ENCODE data around the gene SPG11. TPM values are rescaled to one million over a fixed set of nuclear protein-coding genes. Genes with fewer than 3 reads are reported as not detected.

SPG11 gene
- total and polyA plus RNA-seq, 4 donors = 39.2 to 119 (median 64.3) TPM

DNA sequence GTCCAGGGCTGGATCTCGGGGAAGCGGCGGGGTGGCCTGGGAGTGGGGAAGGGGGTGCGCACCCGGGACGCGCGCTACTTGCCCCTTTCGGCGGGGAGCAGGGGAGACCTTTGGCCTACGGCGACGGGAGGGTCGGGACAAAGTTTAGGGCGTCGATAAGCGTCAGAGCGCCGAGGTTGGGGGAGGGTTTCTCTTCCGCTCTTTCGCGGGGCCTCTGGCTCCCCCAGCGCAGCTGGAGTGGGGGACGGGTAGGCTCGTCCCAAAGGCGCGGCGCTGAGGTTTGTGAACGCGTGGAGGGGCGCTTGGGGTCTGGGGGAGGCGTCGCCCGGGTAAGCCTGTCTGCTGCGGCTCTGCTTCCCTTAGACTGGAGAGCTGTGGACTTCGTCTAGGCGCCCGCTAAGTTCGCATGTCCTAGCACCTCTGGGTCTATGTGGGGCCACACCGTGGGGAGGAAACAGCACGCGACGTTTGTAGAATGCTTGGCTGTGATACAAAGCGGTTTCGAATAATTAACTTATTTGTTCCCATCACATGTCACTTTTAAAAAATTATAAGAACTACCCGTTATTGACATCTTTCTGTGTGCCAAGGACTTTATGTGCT is 48.4 kb upstream of the SPG11 start:
- ATAC-seq (ENCODE audit: insufficient read depth, low FRiP score) (peak; percentile 21), DNase-seq (peak; percentile 70 to 77 (median 74))
- Histone ChIP-seq H3K27ac (ENCODE audit: low read depth in 1 of 2, low read length in 1 of 2) (peak overlapping the region; percentile 90 to 99), H3K9me3 (ENCODE audit: control insufficient read depth in 4 of 4, insufficient read depth in 3 of 4, low read length in 3 of 4) (no peaks in the 10 kb centered on the region), H3K4me1 (ENCODE audit: control insufficient read depth in 5 of 5, insufficient read depth in 5 of 5, low read length in 5 of 5) (peaks cover 0 to 23% (median 8%) of the 10 kb centered on the region in 5 donors), H3K9ac (ENCODE audit: insufficient read depth in 1 of 2, low read length in 2 of 2) (peak overlapping the region; percentile 92 to 99), H3K4me3 (peak overlapping the region; percentile 80), H3K36me3 (ENCODE audit: control insufficient read depth in 4 of 4, insufficient read depth in 4 of 4, low read length in 4 of 4) (peaks cover 12 to 19% (median 15%) of the 10 kb centered on the region in 4 donors), H3K27me3 (ENCODE audit: control insufficient read depth in 3 of 3, insufficient read depth in 3 of 3, low read length in 2 of 3) (no peaks in the 10 kb centered on the region)
- 0% methylated on average over 46 of the region's 46 CpGs for WGBS, 2 donors
- TF ChIP-seq, protein P1, sequence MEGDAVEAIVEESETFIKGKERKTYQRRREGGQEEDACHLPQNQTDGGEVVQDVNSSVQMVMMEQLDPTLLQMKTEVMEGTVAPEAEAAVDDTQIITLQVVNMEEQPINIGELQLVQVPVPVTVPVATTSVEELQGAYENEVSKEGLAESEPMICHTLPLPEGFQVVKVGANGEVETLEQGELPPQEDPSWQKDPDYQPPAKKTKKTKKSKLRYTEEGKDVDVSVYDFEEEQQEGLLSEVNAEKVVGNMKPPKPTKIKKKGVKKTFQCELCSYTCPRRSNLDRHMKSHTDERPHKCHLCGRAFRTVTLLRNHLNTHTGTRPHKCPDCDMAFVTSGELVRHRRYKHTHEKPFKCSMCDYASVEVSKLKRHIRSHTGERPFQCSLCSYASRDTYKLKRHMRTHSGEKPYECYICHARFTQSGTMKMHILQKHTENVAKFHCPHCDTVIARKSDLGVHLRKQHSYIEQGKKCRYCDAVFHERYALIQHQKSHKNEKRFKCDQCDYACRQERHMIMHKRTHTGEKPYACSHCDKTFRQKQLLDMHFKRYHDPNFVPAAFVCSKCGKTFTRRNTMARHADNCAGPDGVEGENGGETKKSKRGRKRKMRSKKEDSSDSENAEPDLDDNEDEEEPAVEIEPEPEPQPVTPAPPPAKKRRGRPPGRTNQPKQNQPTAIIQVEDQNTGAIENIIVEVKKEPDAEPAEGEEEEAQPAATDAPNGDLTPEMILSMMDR (IDR thresholded peaks at IDR 0.05; ENCODE audit: control extremely low read depth, extremely low read depth) = no peak

DNA sequence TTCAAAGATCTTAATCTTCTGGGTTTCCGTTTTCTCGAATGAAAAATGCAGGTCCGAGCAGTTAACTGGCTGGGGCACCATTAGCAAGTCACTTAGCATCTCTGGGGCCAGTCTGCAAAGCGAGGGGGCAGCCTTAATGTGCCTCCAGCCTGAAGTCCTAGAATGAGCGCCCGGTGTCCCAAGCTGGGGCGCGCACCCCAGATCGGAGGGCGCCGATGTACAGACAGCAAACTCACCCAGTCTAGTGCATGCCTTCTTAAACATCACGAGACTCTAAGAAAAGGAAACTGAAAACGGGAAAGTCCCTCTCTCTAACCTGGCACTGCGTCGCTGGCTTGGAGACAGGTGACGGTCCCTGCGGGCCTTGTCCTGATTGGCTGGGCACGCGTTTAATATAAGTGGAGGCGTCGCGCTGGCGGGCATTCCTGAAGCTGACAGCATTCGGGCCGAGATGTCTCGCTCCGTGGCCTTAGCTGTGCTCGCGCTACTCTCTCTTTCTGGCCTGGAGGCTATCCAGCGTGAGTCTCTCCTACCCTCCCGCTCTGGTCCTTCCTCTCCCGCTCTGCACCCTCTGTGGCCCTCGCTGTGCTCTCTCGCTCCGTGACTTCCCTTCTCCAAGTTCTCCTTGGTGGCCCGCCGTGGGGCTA is 47.8 kb upstream of the SPG11 start, which contains the start of the genes B2M and PATL2:
Gene B2M (plus strand): TSS at position 422 of the 647 bp plus-strand sequence. CDS start 30 bp downstream, at position 452.
Gene PATL2 (minus strand): TSS at position 228 of the 647 bp plus-strand sequence. CDS start 34,833 bp downstream, outside the sequence.
- 0 to 1% methylated on average over 37 of the region's 37 CpGs for WGBS, 2 donors
- Histone ChIP-seq H3K9me3 (ENCODE audit: control insufficient read depth in 4 of 4, insufficient read depth in 3 of 4, low read length in 3 of 4) (no peaks in the 10 kb centered on the region), H3K4me3 (peak within 1 kb of the TSS; percentile 80), H3K27me3 (ENCODE audit: control insufficient read depth in 3 of 3, insufficient read depth in 3 of 3, low read length in 2 of 3) (no peaks in the 10 kb centered on the region), H3K36me3 (ENCODE audit: control insufficient read depth in 4 of 4, insufficient read depth in 4 of 4, low read length in 4 of 4) (peaks cover 6 to 12% (median 9%) of the 10 kb centered on the region in 4 donors), H3K9ac (ENCODE audit: insufficient read depth in 1 of 2, low read length in 2 of 2) (peak within 1 kb of the TSS; percentile 92 to 99), H3K27ac (ENCODE audit: low read depth in 1 of 2, low read length in 1 of 2) (peak within 1 kb of the TSS; percentile 90 to 99), H3K4me1 (ENCODE audit: control insufficient read depth in 5 of 5, insufficient read depth in 5 of 5, low read length in 5 of 5) (peaks cover 0 to 20% (median 8%) of the 10 kb centered on the region in 5 donors)
- TF ChIP-seq, protein P1 (IDR thresholded peaks at IDR 0.05; ENCODE audit: control extremely low read depth, extremely low read depth) = no peak
- ATAC-seq (ENCODE audit: insufficient read depth, low FRiP score) = peak; percentile 93
- DNase-seq = peak; percentile 99

DNA sequence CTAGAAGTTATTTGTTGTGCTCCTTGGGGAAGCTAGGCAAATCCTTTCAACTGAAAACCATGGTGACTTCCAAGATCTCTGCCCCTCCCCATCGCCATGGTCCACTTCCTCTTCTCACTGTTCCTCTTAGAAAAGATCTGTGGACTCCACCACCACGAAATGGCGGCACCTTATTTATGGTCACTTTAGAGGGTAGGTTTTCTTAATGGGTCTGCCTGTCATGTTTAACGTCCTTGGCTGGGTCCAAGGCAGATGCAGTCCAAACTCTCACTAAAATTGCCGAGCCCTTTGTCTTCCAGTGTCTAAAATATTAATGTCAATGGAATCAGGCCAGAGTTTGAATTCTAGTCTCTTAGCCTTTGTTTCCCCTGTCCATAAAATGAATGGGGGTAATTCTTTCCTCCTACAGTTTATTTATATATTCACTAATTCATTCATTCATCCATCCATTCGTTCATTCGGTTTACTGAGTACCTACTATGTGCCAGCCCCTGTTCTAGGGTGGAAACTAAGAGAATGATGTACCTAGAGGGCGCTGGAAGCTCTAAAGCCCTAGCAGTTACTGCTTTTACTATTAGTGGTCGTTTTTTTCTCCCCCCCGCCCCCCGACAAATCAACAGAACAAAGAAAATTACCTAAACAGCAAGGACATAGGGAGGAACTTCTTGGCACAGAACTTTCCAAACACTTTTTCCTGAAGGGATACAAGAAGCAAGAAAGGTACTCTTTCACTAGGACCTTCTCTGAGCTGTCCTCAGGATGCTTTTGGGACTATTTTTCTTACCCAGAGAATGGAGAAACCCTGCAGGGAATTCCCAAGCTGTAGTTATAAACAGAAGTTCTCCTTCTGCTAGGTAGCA is 47.0 kb upstream of the SPG11 start:
- Histone ChIP-seq H3K4me1 (ENCODE audit: control insufficient read depth in 5 of 5, insufficient read depth in 5 of 5, low read length in 5 of 5) (peaks cover 0 to 14% (median 8%) of the 10 kb centered on the region in 5 donors), H3K36me3 (ENCODE audit: control insufficient read depth in 4 of 4, insufficient read depth in 4 of 4, low read length in 4 of 4) (peaks cover under 1 to 5% (median 4%) of the 10 kb centered on the region in 4 donors)
- DNase-seq = peak; percentile 37 to 74 (median 40)

More for the DNA sequence above, 47.0 kb upstream of the SPG11 start:
- H3K27me3 ChIP-seq (ENCODE audit: control insufficient read depth in 3 of 3, insufficient read depth in 3 of 3, low read length in 2 of 3) = no peaks in the 10 kb centered on the region
- no peak for ATAC-seq (ENCODE audit: insufficient read depth, low FRiP score)
- H3K4me3 ChIP-seq = peak overlapping the region; percentile 65
- H3K9ac ChIP-seq (ENCODE audit: insufficient read depth in 1 of 2, low read length in 2 of 2) = peak overlapping the region; percentile 85 to 95
- peak overlapping the region; percentile 75 to 99 for H3K27ac ChIP-seq (ENCODE audit: low read depth in 1 of 2, low read length in 1 of 2)
- no peaks in the 10 kb centered on the region for H3K9me3 ChIP-seq (ENCODE audit: control insufficient read depth in 4 of 4, insufficient read depth in 3 of 4, low read length in 3 of 4)
- WGBS, 2 donors = 8 to 17% methylated on average over 11 of the region's 11 CpGs
- TF ChIP-seq, protein P1 (IDR thresholded peaks at IDR 0.05; ENCODE audit: control extremely low read depth, extremely low read depth) = peak; percentile 19

Data from lung (tissue), 12 donors.